ENCODE results near the gene MCM7. TPM values are rescaled to one million over a fixed set of nuclear protein-coding genes. Genes with fewer than 3 reads are reported as not detected.

Gene MCM7
- total RNA-seq, 2 experiments from 2014 or later, result 266 to 273 TPM

DNA sequence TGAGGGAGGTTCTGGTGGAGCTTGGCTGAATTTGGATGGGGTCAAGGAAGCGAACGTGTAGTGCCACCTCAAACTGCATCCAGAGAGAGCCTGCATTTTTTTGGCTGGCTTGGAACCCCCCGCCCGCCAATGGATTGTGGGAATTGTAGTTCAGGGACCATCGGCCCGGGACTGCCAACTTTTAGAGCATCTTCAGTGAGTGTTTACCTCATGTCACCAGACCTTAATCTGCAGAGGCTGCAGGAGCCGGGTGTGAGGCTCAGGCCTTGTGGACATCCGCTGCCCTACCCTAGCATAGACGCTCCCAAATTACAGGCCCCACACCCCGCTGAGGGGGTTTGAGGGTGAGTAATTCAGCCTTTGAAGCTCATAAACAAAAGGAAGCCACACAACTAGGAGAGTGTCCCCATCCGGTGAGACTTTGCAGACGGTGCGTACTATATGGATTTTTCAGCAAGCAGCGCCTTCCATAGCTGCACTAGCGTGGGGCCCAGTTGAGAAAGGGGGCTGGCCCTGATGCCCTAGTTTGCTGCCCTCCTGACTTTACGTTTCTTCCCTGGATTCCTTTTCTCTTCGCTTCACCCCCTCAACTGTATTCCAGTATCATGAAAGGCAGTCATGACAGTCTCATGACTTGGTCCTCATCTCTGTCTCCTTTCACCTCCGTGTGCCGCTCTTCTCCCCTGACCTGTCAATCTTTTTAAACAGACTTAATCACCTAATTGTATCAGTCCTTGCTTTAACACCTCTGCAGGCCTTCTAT lies 19.0 kb upstream of the MCM7 start:
- Mint-ChIP-seq H3K4me1 (peaks cover 39% of the 10 kb centered on the region), H3K9me3 (no peaks in the 10 kb centered on the region), H3K36me3 (ENCODE audit: low read depth) (peaks cover 33% of the 10 kb centered on the region), H3K4me3 (peak overlapping the region; percentile 86), H3K27me3 (no peaks in the 10 kb centered on the region), H3K27ac (peak overlapping the region; percentile 82)
- DNase-seq, result peak; percentile 80
- CTCF ChIA-PET, result interaction anchor here (0.6 to 2.4 kb wide), 3 partner anchors 10 to 18 kb away, joined by 3 to 15 read pairs (median 11); partner anchors contain the start of genes AP4M1 and MCM7
- POLR2A ChIA-PET, result interaction anchor here (0.6 to 2.2 kb wide), 12 partner anchors 9 to 754 kb away, joined by 3 to 56 read pairs (median 4); partner anchors contain the start of genes AP4M1, LAMTOR4, MCM7 and SRRT

GRCh38 chr7:100119072-100119969 lies 18.1 kb upstream of the MCM7 start, which contains the start of the genes CNPY4 and TAF6:
Gene CNPY4 (plus strand): TSS chr7:100119634. CDS start chr7:100119745, 111 bp downstream.
Gene TAF6 (minus strand): TSS chr7:100119358. CDS start chr7:100114209, 5,149 bp downstream.
- Mint-ChIP-seq H3K9me3 (no peaks in the 10 kb centered on the region), H3K27ac (peak within 1 kb of the TSS; percentile 82), H3K4me3 (peak within 1 kb of the TSS; percentile 86), H3K4me1 (peaks cover 31% of the 10 kb centered on the region), H3K36me3 (ENCODE audit: low read depth) (peaks cover 25% of the 10 kb centered on the region), H3K27me3 (no peaks in the 10 kb centered on the region)
- peak; percentile 94 for DNase-seq
- ChIA-PET CTCF (interaction anchor here (1.6 to 2.4 kb wide), 2 partner anchors 11 to 18 kb away, joined by 11 to 15 read pairs; partner anchors contain the start of genes AP4M1 and MCM7), POLR2A (interaction anchor here (1.0 to 2.2 kb wide), 10 partner anchors 8 to 309 kb away, joined by 3 to 56 read pairs (median 4); partner anchors contain the start of genes AP4M1, LAMTOR4, MCM7 and ZCWPW1)

DNA sequence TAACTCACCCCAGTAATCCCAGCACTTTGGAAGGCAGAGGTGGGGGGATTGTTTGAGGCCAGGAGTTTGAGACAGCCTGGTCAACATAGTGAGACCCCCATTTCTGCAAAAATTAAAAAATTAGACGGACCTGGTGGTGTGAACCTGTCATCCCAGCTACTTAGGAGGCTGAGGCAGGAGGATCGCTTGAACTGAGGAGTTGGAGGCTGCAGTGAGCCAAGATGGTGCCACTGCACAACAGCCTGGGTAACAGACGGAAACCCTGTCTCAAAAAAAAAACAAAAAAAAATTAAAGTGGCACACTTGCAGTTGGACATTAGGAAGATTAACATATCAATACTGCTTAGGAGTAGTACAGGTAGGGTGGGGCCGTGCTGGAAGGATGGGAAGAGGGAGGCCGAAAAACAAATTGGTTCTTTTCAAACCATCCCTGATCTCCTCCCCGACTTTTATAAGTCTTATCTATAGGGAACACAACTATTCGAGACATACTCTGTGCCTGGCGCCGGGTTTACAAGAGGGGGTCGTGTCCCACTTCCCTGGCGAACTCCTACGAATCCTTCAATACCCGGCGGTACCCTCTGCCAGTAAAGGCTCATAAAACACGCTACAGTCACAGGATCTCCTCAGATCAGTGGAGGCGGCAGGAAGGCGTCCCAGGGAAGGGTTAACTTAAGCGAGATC lies 17.3 kb upstream of the MCM7 start:
- ChIA-PET POLR2A (interaction anchor here (1.4 kb wide), 1 partner anchor 17 kb away, joined by 5 read pairs; the partner anchor contains the start of genes AP4M1 and MCM7), CTCF (interaction anchor here (0.7 kb wide), 1 partner anchor 69 kb away, joined by 3 read pairs; no protein-coding TSS in a partner anchor)
- no peaks in the 10 kb centered on the region for H3K9me3 Mint-ChIP-seq
- H3K36me3 Mint-ChIP-seq (ENCODE audit: low read depth), result peaks cover 24% of the 10 kb centered on the region
- peak overlapping the region; percentile 82 for H3K27ac Mint-ChIP-seq
- no peaks in the 10 kb centered on the region for H3K27me3 Mint-ChIP-seq
- no peak for DNase-seq
- peaks cover 29% of the 10 kb centered on the region for H3K4me1 Mint-ChIP-seq
- peak overlapping the region; percentile 86 for H3K4me3 Mint-ChIP-seq

GRCh38 chr7:100115026-100115425 lies 13.8 kb upstream of the MCM7 start:
- no peaks in the 10 kb centered on the region for H3K27me3 Mint-ChIP-seq
- H3K4me3 Mint-ChIP-seq, result no peak overlapping the region
- H3K9me3 Mint-ChIP-seq, result no peaks in the 10 kb centered on the region
- peaks cover 34% of the 10 kb centered on the region for H3K36me3 Mint-ChIP-seq (ENCODE audit: low read depth)
- H3K27ac Mint-ChIP-seq, result no peak overlapping the region
- ChIA-PET POLR2A (interaction anchor here (1.3 to 5.3 kb wide), 2 partner anchors 11 to 14 kb away, joined by 6 to 32 read pairs; partner anchors contain the start of genes AP4M1, MBLAC1 and MCM7), CTCF (no interaction called here)
- peaks cover 13% of the 10 kb centered on the region for H3K4me1 Mint-ChIP-seq
- DNase-seq, result no peak

GRCh38 chr7:100111914-100112313 lies 10.7 kb upstream of the MCM7 start:
- POLR2A ChIA-PET, result interaction anchor here (0.7 to 5.3 kb wide), 3 partner anchors 8 to 17 kb away, joined by 3 to 32 read pairs (median 3); partner anchors contain the start of genes AP4M1 and MCM7
- Mint-ChIP-seq H3K4me1 (peaks cover 2% of the 10 kb centered on the region), H3K36me3 (ENCODE audit: low read depth) (peaks cover 52% of the 10 kb centered on the region), H3K4me3 (no peak overlapping the region), H3K9me3 (no peaks in the 10 kb centered on the region), H3K27ac (no peak overlapping the region), H3K27me3 (no peaks in the 10 kb centered on the region)
- CTCF ChIA-PET, result interaction anchor here (2.6 kb wide), 1 partner anchor 21 kb away, joined by 7 read pairs; no protein-coding TSS in a partner anchor
- no peak for DNase-seq

- H3K27ac Mint-ChIP-seq, result no peak overlapping the region
- POLR2A ChIA-PET, result interaction anchor here (1.4 to 5.3 kb wide), 2 partner anchors 9 to 10 kb away, joined by 3 to 32 read pairs; partner anchors contain the start of genes AP4M1 and MCM7
- CTCF ChIA-PET, result interaction anchor here (0.5 to 2.6 kb wide), 2 partner anchors 15 to 22 kb away, joined by 3 to 7 read pairs; no protein-coding TSS in a partner anchor
These were observed 10.0 kb upstream of the MCM7 start for GRCh38 chr7:100111156-100111555.

GRCh38 chr7:100109521-100110163 lies 8.4 kb upstream of the MCM7 start:
- H3K36me3 Mint-ChIP-seq (ENCODE audit: low read depth), result peaks cover 56% of the 10 kb centered on the region
- POLR2A ChIA-PET, result no interaction called here
- H3K4me3 Mint-ChIP-seq, result no peak overlapping the region
- no peaks in the 10 kb centered on the region for H3K9me3 Mint-ChIP-seq
- H3K27ac Mint-ChIP-seq, result no peak overlapping the region
- H3K27me3 Mint-ChIP-seq, result no peaks in the 10 kb centered on the region
- CTCF ChIA-PET, result no interaction called here
- DNase-seq, result no peak
- no peaks in the 10 kb centered on the region for H3K4me1 Mint-ChIP-seq

More at GRCh38 chr7:100111156-100111555, 10.0 kb upstream of the MCM7 start:
- no peak overlapping the region for H3K4me3 Mint-ChIP-seq
- no peaks in the 10 kb centered on the region for H3K9me3 Mint-ChIP-seq
- DNase-seq, result no peak
- H3K36me3 Mint-ChIP-seq (ENCODE audit: low read depth), result peaks cover 52% of the 10 kb centered on the region
- H3K4me1 Mint-ChIP-seq, result no peaks in the 10 kb centered on the region
- no peaks in the 10 kb centered on the region for H3K27me3 Mint-ChIP-seq

DNA sequence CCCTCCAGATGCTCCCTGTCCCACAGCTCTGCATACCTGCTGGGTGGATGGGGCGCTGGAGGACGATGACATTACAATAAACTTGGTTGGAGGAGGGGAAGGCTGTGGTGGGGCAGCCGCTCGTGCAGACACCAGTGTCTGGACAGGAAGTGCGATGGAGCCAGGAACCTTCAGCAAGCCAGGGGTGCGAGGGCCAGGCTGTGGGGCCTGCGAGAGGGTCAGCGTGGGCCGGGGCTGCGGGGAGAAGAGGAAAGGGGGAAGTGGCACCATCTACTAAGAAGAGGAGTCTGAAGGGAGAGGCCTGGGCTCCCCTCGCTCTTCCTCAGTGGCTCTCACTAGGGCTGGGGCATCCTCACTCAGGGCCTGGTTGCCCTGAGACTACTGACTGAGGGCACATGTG lies 6.7 kb upstream of the MCM7 start:
- Mint-ChIP-seq H3K4me1 (peaks cover 6% of the 10 kb centered on the region), H3K36me3 (ENCODE audit: low read depth) (peaks cover 58% of the 10 kb centered on the region), H3K4me3 (no peak overlapping the region), H3K27me3 (no peaks in the 10 kb centered on the region), H3K9me3 (no peaks in the 10 kb centered on the region), H3K27ac (no peak overlapping the region)
- ChIA-PET POLR2A (no interaction called here), CTCF (no interaction called here)
- DNase-seq, result no peak

DNA sequence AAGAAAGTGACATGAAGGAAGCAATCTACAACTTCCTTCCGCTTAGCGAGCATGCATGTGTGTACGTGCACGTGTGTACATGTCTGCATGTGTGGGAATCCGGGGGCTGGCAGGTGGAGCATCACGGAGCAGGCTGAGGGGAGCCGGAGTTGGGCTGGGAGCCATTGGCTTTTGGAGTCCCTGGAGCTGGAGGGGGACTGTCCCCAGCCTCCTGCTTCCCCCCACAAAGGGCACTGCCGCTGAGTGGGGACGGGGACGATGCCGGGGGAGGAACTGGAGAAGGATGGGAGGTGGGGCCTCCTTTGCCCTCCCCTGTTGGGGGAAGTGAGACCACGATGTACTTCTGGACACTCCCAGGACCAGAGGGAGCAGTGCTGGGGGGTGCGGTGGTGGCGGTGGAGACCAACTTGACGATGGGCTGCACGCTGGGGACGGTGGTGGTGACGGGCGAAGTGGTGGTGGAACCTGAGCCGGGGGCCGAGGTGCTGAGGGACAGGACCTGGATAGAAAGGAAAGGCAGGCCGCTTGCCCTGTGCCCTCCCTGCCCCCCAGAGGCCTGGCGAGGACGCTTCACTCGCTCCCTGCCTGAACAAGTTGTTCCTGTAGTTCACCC lies 6.0 kb upstream of the MCM7 start:
- POLR2A ChIA-PET, result no interaction called here

GRCh38 chr7:100106633-100107032 lies 5.4 kb upstream of the MCM7 start:
- no peaks in the 10 kb centered on the region for H3K27me3 Mint-ChIP-seq
- POLR2A ChIA-PET, result interaction anchor here (3.0 kb wide), 1 partner anchor 19 kb away, joined by 13 read pairs; the partner anchor contains the start of gene MBLAC1
- H3K4me3 Mint-ChIP-seq, result no peak overlapping the region
- peaks cover 51% of the 10 kb centered on the region for H3K36me3 Mint-ChIP-seq (ENCODE audit: low read depth)
- no peaks in the 10 kb centered on the region for H3K9me3 Mint-ChIP-seq
- no peak overlapping the region for H3K27ac Mint-ChIP-seq
- CTCF ChIA-PET, result no interaction called here
- H3K4me1 Mint-ChIP-seq, result peaks cover 12% of the 10 kb centered on the region
- no peak for DNase-seq

More for the DNA sequence above, 6.0 kb upstream of the MCM7 start:
- Mint-ChIP-seq H3K9me3 (no peaks in the 10 kb centered on the region), H3K27ac (no peak overlapping the region), H3K27me3 (no peaks in the 10 kb centered on the region), H3K4me1 (peaks cover 12% of the 10 kb centered on the region), H3K4me3 (no peak overlapping the region), H3K36me3 (ENCODE audit: low read depth) (peaks cover 54% of the 10 kb centered on the region)
- CTCF ChIA-PET, result no interaction called here
- DNase-seq, result no peak

DNA sequence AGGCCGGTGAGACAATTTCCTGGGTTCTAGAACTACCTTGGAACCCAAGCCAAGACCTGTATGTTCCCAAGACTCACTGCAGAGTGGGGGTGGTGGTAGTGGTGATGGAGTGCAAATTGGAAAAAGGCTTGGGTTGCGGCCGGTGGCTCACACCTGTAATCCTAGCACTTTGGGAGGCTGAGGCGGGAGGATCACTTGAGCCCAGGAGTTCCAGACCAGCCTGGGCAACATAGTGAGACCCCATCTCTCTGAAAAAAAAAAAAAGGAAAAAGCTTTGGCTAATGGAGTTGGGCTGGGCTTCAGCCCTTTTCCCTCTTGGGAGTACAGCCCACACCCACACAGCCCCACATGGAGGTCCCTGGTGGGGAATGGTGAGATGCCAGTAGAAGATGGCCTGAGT lies 4.3 kb upstream of the MCM7 start:
- Mint-ChIP-seq H3K27ac (no peak overlapping the region), H3K4me1 (peaks cover 15% of the 10 kb centered on the region), H3K27me3 (no peaks in the 10 kb centered on the region), H3K36me3 (ENCODE audit: low read depth) (peaks cover 45% of the 10 kb centered on the region), H3K9me3 (no peaks in the 10 kb centered on the region), H3K4me3 (no peak overlapping the region)
- POLR2A ChIA-PET, result interaction anchor here (3.0 kb wide), 1 partner anchor 21 kb away, joined by 13 read pairs; the partner anchor contains the start of gene MBLAC1
- CTCF ChIA-PET, result no interaction called here
- no peak for DNase-seq
